HG03575 (cell line): Measurements from ENCODE around the gene CCDC157.

ENCODE experiments used
- ATAC-seq: cut with Tn5 transposase; IDR thresholded peaks from one replicate; pipeline ENCODE4 v1.9.1; 2021; ENCODE audit not compliant: unreplicated experiment, insufficient number of reproducible peaks, low FRiP score; ENCODE audit errors: extremely low read depth

Gene CCDC157

GRCh38 chr22:30356449-30357235 lies at the start of gene CCDC157, which contains the start of gene SF3A1:
Gene CCDC157, plus strand, starts transcription at chr22:30357007. Its CDS starts 8,994 bp downstream, at chr22:30366001.
Gene SF3A1, minus strand, starts transcription at chr22:30356894. Its CDS starts 102 bp downstream, at chr22:30356792.
- ATAC-seq = no peak

GRCh38 chr22:30307041-30307574 lies 49.7 kb upstream of the CCDC157 start:
- ATAC-seq = no peak

GRCh38 chr22:30308093-30308492 lies 48.7 kb upstream of the CCDC157 start:
- ATAC-seq = no peak

GRCh38 chr22:30308518-30309230 lies 48.1 kb upstream of the CCDC157 start:
- ATAC-seq = no peak

GRCh38 chr22:30309951-30310741 lies 46.7 kb upstream of the CCDC157 start:
- no peak for ATAC-seq

- ATAC-seq = no peak
These were observed 45.7 kb upstream of the CCDC157 start for GRCh38 chr22:30310881-30311771.

- ATAC-seq = no peak
These were observed 44.8 kb upstream of the CCDC157 start for GRCh38 chr22:30312053-30312452.

- ATAC-seq = no peak
These were observed 43.1 kb upstream of the CCDC157 start for GRCh38 chr22:30313527-30314363.

GRCh38 chr22:30314915-30315314 lies 41.9 kb upstream of the CCDC157 start:
- ATAC-seq = no peak

- no peak for ATAC-seq
These were observed 40.7 kb upstream of the CCDC157 start for GRCh38 chr22:30315962-30316576.

GRCh38 chr22:30317778-30318177 lies 39.0 kb upstream of the CCDC157 start:
- ATAC-seq = no peak

- no peak for ATAC-seq
These were observed 37.9 kb upstream of the CCDC157 start for GRCh38 chr22:30318799-30319419.

GRCh38 chr22:30320021-30320556 lies 36.7 kb upstream of the CCDC157 start:
- no peak for ATAC-seq

- no peak for ATAC-seq
These were observed 35.3 kb upstream of the CCDC157 start for GRCh38 chr22:30321461-30321860.

GRCh38 chr22:30323246-30323645 lies 33.6 kb upstream of the CCDC157 start:
- no peak for ATAC-seq

- ATAC-seq = no peak
These were observed 32.6 kb upstream of the CCDC157 start for GRCh38 chr22:30324014-30324730.
